Activated naive CD8-positive, alpha-beta T cell treated with anti-CD3 and anti-CD28 coated beads, Interleukin-2, amount 50 U/mL, for 24 hours (primary cell): Measurements from ENCODE around the gene ZBTB7B.
"Not testable (repeated sequence)": the region's sequence is repeated elsewhere in the genome, so short reads cannot be mapped to it uniquely, and the experiment has no call there.

Experiments used
- ATAC-seq: fragments of 150-1000 bp; cut with Tn5 transposase; one replicate; pipeline ENCODE4 v1.10.0; 2021
- DNase-seq: peaks from one replicate; pipeline ENCODE4 v3.0.0; 2021
- H3K27ac Mint-ChIP-seq: one replicate; pipeline ENCODE4 v1.8.0; 2021; ENCODE audit warnings: mild to moderate bottlenecking, mixed read lengths
- H3K27me3 Mint-ChIP-seq: one replicate; pipeline ENCODE4 v1.8.0; 2021; ENCODE audit warnings: mixed read lengths
- H3K36me3 Mint-ChIP-seq: one replicate; pipeline ENCODE4 v1.8.0; 2021; ENCODE audit warnings: low read depth, mixed read lengths
- H3K4me1 Mint-ChIP-seq: one replicate; pipeline ENCODE4 v1.8.0; 2021; ENCODE audit warnings: mixed read lengths
- H3K4me3 Mint-ChIP-seq: one replicate; pipeline ENCODE4 v1.8.0; 2021; ENCODE audit warnings: mild to moderate bottlenecking, moderate library complexity, mixed read lengths
- H3K9me3 Mint-ChIP-seq: one replicate; pipeline ENCODE4 v1.8.0; 2021; ENCODE audit warnings: mixed read lengths

ZBTB7B gene

DNA sequence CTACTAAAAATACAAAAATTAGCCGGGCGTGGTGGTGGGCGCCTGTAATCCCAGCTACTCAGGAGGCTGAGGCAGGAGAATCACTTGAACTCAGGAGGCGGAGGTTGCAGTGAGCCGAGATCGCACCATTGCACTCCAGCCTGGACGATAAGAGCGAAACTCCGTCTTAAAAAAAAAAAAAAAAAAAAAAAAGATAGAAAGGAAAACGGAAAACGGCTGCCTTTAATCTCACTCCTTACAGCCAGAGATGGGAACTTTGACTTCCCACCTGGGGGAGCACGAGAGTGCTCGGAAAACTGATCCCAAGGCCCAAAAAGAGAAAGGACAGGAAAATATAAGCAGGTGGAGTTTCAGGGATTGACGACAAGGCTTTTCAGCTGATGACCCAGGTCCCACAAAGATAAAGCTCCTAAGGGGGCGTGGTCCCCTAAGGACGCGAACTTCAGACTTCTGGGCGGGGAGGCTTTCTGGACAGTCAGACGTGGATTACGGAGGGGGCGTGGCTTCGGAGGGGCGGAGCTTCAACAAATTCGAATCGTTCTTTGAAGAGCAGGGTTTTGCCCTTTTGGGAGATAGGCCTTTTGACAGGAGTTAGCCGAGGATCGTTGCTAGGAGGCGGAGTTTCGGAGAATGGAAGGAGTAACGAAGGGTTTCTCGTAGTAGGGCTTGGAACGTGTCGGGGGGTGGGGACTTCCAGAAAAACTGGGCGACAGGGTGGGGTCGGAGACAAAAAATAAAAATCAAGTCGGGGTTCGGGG, 29.1 kb upstream of the ZBTB7B start:
- peaks cover 36% of the 10 kb centered on the region for H3K4me1 Mint-ChIP-seq
- H3K36me3 Mint-ChIP-seq: peaks cover 17% of the 10 kb centered on the region
- no peaks in the 10 kb centered on the region for H3K9me3 Mint-ChIP-seq
- H3K27ac Mint-ChIP-seq: no peak overlapping the region
- peak; percentile 11 for ATAC-seq
- no peaks in the 10 kb centered on the region for H3K27me3 Mint-ChIP-seq
- H3K4me3 Mint-ChIP-seq: no peak overlapping the region
- peak; percentile 97 for DNase-seq

GRCh38 chr1:154974102-154974807, 28.3 kb upstream of the ZBTB7B start, which contains the start of gene CKS1B:
TSS of gene CKS1B (plus strand) at chr1:154974681. CDS start at chr1:154974746, 65 bp downstream.
- peak; percentile 92 for DNase-seq

GRCh38 chr1:154974808-154975408, 27.7 kb upstream of the ZBTB7B start:
- H3K4me3 Mint-ChIP-seq: no peak overlapping the region
- ATAC-seq: peak; percentile 64
- H3K36me3 Mint-ChIP-seq: peaks cover 26% of the 10 kb centered on the region
- peaks cover 31% of the 10 kb centered on the region for H3K4me1 Mint-ChIP-seq
- H3K27me3 Mint-ChIP-seq: no peaks in the 10 kb centered on the region
- no peak overlapping the region for H3K27ac Mint-ChIP-seq
- peak; percentile 95 for DNase-seq
- H3K9me3 Mint-ChIP-seq: no peaks in the 10 kb centered on the region

More at GRCh38 chr1:154974102-154974807, 28.3 kb upstream of the ZBTB7B start, which contains the start of gene CKS1B:
- Mint-ChIP-seq H3K9me3 (no peaks in the 10 kb centered on the region), H3K27ac (no peak within 1 kb of the TSS), H3K36me3 (peaks cover 21% of the 10 kb centered on the region), H3K4me1 (peaks cover 36% of the 10 kb centered on the region), H3K27me3 (no peaks in the 10 kb centered on the region), H3K4me3 (no peak within 1 kb of the TSS)
- ATAC-seq: peak; percentile 86

- H3K27me3 Mint-ChIP-seq: no peaks in the 10 kb centered on the region
- H3K9me3 Mint-ChIP-seq: no peaks in the 10 kb centered on the region
- ATAC-seq: peak; percentile 26
- peak; percentile 74 for DNase-seq
- peaks cover 31% of the 10 kb centered on the region for H3K4me1 Mint-ChIP-seq
- no peak overlapping the region for H3K4me3 Mint-ChIP-seq
- no peak overlapping the region for H3K27ac Mint-ChIP-seq
- peaks cover 26% of the 10 kb centered on the region for H3K36me3 Mint-ChIP-seq
Measured at GRCh38 chr1:154975409-154976059, 27.1 kb upstream of the ZBTB7B start.

GRCh38 chr1:154977762-154978161, 24.8 kb upstream of the ZBTB7B start:
- peaks cover 15% of the 10 kb centered on the region for H3K4me1 Mint-ChIP-seq
- not testable (repeated sequence) for DNase-seq, H3K9me3 Mint-ChIP-seq, H3K27ac Mint-ChIP-seq, H3K4me3 Mint-ChIP-seq, ATAC-seq, H3K27me3 Mint-ChIP-seq
- peaks cover 36% of the 10 kb centered on the region for H3K36me3 Mint-ChIP-seq

GRCh38 chr1:154978360-154978759, 24.2 kb upstream of the ZBTB7B start:
- Mint-ChIP-seq H3K36me3 (peaks cover 36% of the 10 kb centered on the region), H3K4me3 (no peak overlapping the region), H3K9me3 (no peaks in the 10 kb centered on the region), H3K4me1 (peaks cover 11% of the 10 kb centered on the region), H3K27me3 (no peaks in the 10 kb centered on the region), H3K27ac (no peak overlapping the region)
- no peak for ATAC-seq
- no peak for DNase-seq

- Mint-ChIP-seq H3K4me3 (no peak overlapping the region), H3K36me3 (peaks cover 33% of the 10 kb centered on the region), H3K27me3 (no peaks in the 10 kb centered on the region), H3K4me1 (peaks cover 23% of the 10 kb centered on the region), H3K27ac (no peak overlapping the region), H3K9me3 (no peaks in the 10 kb centered on the region)
- ATAC-seq (no peak), DNase-seq (no peak)
Measured at GRCh38 chr1:154982341-154982740, 20.3 kb upstream of the ZBTB7B start.

- Mint-ChIP-seq H3K36me3 (peaks cover 32% of the 10 kb centered on the region), H3K4me1 (peaks cover 18% of the 10 kb centered on the region), H3K27ac (no peak within 1 kb of the TSS), H3K4me3 (no peak within 1 kb of the TSS), H3K9me3 (no peaks in the 10 kb centered on the region), H3K27me3 (no peaks in the 10 kb centered on the region)
- ATAC-seq: peak; percentile 100
- DNase-seq: peak; percentile 95
Measured at GRCh38 chr1:154982897-154983648, 19.5 kb upstream of the ZBTB7B start, which contains the start of gene FLAD1. TSS of gene FLAD1 (plus strand) at chr1:154983344. CDS start at chr1:154983695, 351 bp downstream.

GRCh38 chr1:154983776-154984466, 18.7 kb upstream of the ZBTB7B start:
- DNase-seq (no peak), ATAC-seq (no peak)
- Mint-ChIP-seq H3K27me3 (no peaks in the 10 kb centered on the region), H3K36me3 (peaks cover 32% of the 10 kb centered on the region), H3K4me1 (peaks cover 21% of the 10 kb centered on the region), H3K27ac (no peak overlapping the region), H3K9me3 (no peaks in the 10 kb centered on the region), H3K4me3 (no peak overlapping the region)

GRCh38 chr1:154986736-154987135, 15.9 kb upstream of the ZBTB7B start:
- not testable (repeated sequence) for H3K4me3 Mint-ChIP-seq, ATAC-seq, H3K27me3 Mint-ChIP-seq, H3K27ac Mint-ChIP-seq, DNase-seq, H3K9me3 Mint-ChIP-seq
- Mint-ChIP-seq H3K36me3 (peaks cover 21% of the 10 kb centered on the region), H3K4me1 (peaks cover 21% of the 10 kb centered on the region)

DNA sequence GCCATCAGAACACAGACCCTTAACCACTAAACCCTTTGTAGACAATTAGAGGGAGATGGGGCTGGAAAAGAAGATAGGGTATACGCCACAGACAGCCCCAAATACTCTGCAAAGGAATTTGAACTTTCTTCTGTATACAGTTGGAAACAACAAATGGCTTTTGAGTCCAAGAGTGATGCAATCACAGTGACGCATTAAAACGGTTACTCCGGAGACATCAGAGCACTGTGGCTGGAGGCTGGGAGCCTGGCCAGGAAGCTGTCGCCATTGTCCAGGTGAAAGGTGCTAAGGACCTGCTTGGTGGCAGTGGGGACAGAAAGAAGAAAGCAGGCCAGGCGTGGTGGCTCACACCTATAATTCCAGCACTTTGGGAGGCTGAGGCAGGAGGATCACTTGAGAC, 15.3 kb upstream of the ZBTB7B start:
- no peak overlapping the region for H3K27ac Mint-ChIP-seq
- no peak overlapping the region for H3K4me3 Mint-ChIP-seq
- peaks cover 20% of the 10 kb centered on the region for H3K36me3 Mint-ChIP-seq
- DNase-seq (no peak), ATAC-seq (no peak)
- H3K27me3 Mint-ChIP-seq: no peaks in the 10 kb centered on the region
- peaks cover 21% of the 10 kb centered on the region for H3K4me1 Mint-ChIP-seq
- no peaks in the 10 kb centered on the region for H3K9me3 Mint-ChIP-seq

DNA sequence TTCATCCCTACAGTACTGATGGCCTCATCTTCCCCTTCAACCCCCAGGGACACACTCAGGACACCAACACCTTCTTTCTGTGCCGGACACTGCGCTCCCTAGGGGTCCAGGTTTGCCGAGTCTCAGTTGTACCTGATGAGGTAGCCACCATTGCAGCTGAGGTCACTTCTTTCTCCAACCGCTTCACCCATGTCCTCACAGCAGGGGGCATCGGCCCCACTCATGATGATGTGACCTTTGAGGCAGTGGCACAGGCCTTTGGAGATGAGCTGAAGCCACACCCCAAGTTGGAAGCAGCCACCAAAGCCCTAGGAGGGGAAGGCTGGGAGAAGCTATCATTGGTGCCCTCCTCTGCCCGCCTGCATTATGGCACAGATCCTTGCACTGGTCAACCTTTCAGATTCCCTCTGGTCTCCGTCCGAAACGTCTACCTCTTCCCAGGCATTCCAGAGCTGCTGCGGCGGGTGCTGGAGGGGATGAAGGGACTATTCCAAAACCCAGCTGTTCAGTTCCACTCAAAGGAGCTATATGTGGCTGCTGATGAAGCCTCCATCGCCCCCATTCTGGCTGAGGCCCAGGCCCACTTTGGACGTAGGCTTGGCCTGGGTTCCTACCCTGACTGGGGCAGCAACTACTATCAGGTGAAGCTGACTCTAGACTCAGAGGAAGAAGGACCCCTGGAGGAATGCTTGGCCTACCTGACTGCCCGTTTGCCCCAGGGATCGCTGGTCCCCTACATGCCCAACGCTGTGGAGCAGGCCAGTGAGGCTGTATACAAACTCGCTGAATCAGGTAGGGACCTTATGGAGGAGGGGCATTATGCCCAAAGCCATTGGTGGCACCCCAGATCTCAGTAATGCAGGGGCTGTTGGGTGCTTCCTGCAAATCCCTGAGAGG, 14.3 kb upstream of the ZBTB7B start:
- ATAC-seq (no peak), DNase-seq (no peak)
- Mint-ChIP-seq H3K4me3 (no peak overlapping the region), H3K9me3 (no peaks in the 10 kb centered on the region), H3K27ac (no peak overlapping the region), H3K27me3 (no peaks in the 10 kb centered on the region), H3K4me1 (peaks cover 21% of the 10 kb centered on the region), H3K36me3 (peaks cover 21% of the 10 kb centered on the region)
